Fibroblast of lung (primary cell): ENCODE results near the gene PPP1R2. TPM values are rescaled to one million over a fixed set of nuclear protein-coding genes. Genes with fewer than 3 reads are reported as not detected.

Experiments
- DNase-seq, 2 donors: peaks; one replicate each; pipeline versions ENCODE4 v3.0.0 to v3.0.0-alpha.2; 2010; ENCODE audit warnings: low read depth in 2 of 2
- H2AFZ ChIP-seq: 2 replicates; pipeline ENCODE4 v1.5.1; 2012; ENCODE audit warnings: low read length, control low read depth, inconsistent platforms
- H3K27ac ChIP-seq: 2 replicates; pipeline ENCODE4 v1.5.1; 2011; ENCODE audit warnings: low read length, control low read depth; ENCODE audit not compliant: insufficient read depth
- H3K27me3 ChIP-seq: 2 replicates; pipeline ENCODE4 v1.5.1; 2011; ENCODE audit warnings: mild to moderate bottlenecking, low read length; ENCODE audit not compliant: control insufficient read depth, insufficient read depth
- H3K36me3 ChIP-seq: 2 replicates; pipeline ENCODE4 v1.5.1; 2011; ENCODE audit warnings: low read length; ENCODE audit not compliant: control insufficient read depth, insufficient read depth
- H3K4me1 ChIP-seq: 2 replicates; pipeline ENCODE4 v1.5.1; 2011; ENCODE audit warnings: low read length; ENCODE audit not compliant: control insufficient read depth, insufficient read depth; ENCODE audit errors: extremely low read depth
- H3K4me2 ChIP-seq: 2 replicates; pipeline ENCODE4 v1.5.1; 2011; ENCODE audit warnings: low read length, control low read depth; ENCODE audit not compliant: insufficient read depth; ENCODE audit errors: extremely low read depth
- H3K4me3 ChIP-seq, 4 experiments: fragments of 200-600 bp in 1 of 4; sonication (generic) in 1 of 4; replicated peaks in 1 of 4; 2 replicates each; pipeline ENCODE4 v1.5.1; 2011 to 2016; ENCODE audit warnings: low read length in 4 of 4, low read depth in 3 of 4, mild to moderate bottlenecking in 3 of 4, control low read depth in 2 of 4, inconsistent platforms in 1 of 4, mixed read lengths in 1 of 4; ENCODE audit not compliant: insufficient read depth in 1 of 4; ENCODE audit errors: control extremely low read depth in 1 of 4
- H3K79me2 ChIP-seq: 2 replicates; pipeline ENCODE4 v1.5.1; 2012; ENCODE audit warnings: mild to moderate bottlenecking, low read length, inconsistent platforms; ENCODE audit not compliant: control insufficient read depth, insufficient read depth
- H3K9ac ChIP-seq: 2 replicates; pipeline ENCODE4 v1.5.1; 2011; ENCODE audit warnings: mild to moderate bottlenecking, low read length, control low read depth; ENCODE audit not compliant: insufficient read depth
- H3K9me3 ChIP-seq: 2 replicates; pipeline ENCODE4 v1.5.1; 2012; ENCODE audit warnings: low read depth, low read length; ENCODE audit not compliant: control insufficient read depth, insufficient read depth
- H4K20me1 ChIP-seq: 2 replicates; pipeline ENCODE4 v1.5.1; 2011; ENCODE audit warnings: low read length; ENCODE audit not compliant: control insufficient read depth, insufficient read depth; ENCODE audit errors: extremely low read depth
- EZH2 ChIP-seq: IDR thresholded peaks from 2 replicates; pipeline ENCODE4 v1.5.1; 2012; ENCODE audit warnings: low read length, control low read depth, mild to moderate bottlenecking; ENCODE audit errors: missing control alignments
- polyA plus RNA-seq, 2 donors: library from polyadenylated mRNA; depleted of rRNA in 1 of 2; stranded (reverse) in 1 of 2; unstranded in 1 of 2; fragments of >200 nt; gene quantifications; 2 replicates each; pipeline ENCODE4 v1.2.1, GENCODE V29; 2011 to 2012; ENCODE audit warnings: missing spikeins in 1 of 2
- total RNA-seq: library from RNA; depleted of rRNA; stranded (reverse); fragments of >200 nt; gene quantifications from 2 replicates; pipeline ENCODE4 v1.2.1, GENCODE V29; 2014
- TF ChIP-seq, protein P1 (sequence below), 2 donors: IDR thresholded peaks in 1 of 2; conservative IDR thresholded peaks in 1 of 2; 1 replicate in 1 of 2; 2 replicates in 1 of 2; pipeline ENCODE4 v1.5.1; 2011 to 2012; ENCODE audit warnings: low read length in 2 of 2, control low read depth in 1 of 2, inconsistent platforms in 1 of 2, low read depth in 1 of 2, mild to moderate bottlenecking in 1 of 2

Gene PPP1R2
- total and polyA plus RNA-seq, 2 donors (not counting 1 experiment from before 2014, with no cell fraction given): 28.9 to 134 TPM

DNA sequence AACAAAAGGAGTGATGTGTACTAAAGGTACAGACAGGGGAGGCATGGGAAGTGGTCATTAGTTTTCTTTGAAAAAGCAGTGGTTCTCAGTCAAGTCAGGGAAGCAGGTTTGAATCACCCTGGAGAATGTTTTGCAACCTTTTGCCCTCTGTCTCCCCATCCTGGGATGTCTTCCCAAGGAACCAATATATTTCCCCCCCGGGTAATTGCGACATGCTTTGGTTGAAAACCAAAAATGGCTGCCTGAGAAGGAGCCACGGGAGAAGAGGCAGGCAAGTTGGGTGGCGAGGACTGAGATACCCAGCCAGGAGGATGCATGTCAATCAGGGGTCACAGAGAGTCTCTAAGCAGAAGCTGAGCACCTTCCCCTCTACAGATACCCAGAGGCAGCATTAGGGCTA, 20.2 kb upstream of the PPP1R2 start:
- Histone ChIP-seq H3K9ac (no peak overlapping the region), H3K79me2 (no peaks in the 10 kb centered on the region), H4K20me1 (no peaks in the 10 kb centered on the region), H3K4me3 (no peak overlapping the region), H3K36me3 (no peaks in the 10 kb centered on the region), H3K9me3 (no peaks in the 10 kb centered on the region), H3K27ac (no peak overlapping the region), H3K4me2 (no peak overlapping the region), H3K27me3 (peaks cover 2% of the 10 kb centered on the region), H2AFZ (no peak overlapping the region), H3K4me1 (no peaks in the 10 kb centered on the region)
- DNase-seq: no peak
- TF ChIP-seq, protein P1, sequence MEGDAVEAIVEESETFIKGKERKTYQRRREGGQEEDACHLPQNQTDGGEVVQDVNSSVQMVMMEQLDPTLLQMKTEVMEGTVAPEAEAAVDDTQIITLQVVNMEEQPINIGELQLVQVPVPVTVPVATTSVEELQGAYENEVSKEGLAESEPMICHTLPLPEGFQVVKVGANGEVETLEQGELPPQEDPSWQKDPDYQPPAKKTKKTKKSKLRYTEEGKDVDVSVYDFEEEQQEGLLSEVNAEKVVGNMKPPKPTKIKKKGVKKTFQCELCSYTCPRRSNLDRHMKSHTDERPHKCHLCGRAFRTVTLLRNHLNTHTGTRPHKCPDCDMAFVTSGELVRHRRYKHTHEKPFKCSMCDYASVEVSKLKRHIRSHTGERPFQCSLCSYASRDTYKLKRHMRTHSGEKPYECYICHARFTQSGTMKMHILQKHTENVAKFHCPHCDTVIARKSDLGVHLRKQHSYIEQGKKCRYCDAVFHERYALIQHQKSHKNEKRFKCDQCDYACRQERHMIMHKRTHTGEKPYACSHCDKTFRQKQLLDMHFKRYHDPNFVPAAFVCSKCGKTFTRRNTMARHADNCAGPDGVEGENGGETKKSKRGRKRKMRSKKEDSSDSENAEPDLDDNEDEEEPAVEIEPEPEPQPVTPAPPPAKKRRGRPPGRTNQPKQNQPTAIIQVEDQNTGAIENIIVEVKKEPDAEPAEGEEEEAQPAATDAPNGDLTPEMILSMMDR (conservative IDR thresholded peaks at IDR 0.05 in 1 of 2, IDR thresholded peaks at IDR 0.05 in 1 of 2; ENCODE audit: low read depth in 1 of 2, low read length in 2 of 2): no peak
- TF ChIP-seq EZH2: no peak

DNA sequence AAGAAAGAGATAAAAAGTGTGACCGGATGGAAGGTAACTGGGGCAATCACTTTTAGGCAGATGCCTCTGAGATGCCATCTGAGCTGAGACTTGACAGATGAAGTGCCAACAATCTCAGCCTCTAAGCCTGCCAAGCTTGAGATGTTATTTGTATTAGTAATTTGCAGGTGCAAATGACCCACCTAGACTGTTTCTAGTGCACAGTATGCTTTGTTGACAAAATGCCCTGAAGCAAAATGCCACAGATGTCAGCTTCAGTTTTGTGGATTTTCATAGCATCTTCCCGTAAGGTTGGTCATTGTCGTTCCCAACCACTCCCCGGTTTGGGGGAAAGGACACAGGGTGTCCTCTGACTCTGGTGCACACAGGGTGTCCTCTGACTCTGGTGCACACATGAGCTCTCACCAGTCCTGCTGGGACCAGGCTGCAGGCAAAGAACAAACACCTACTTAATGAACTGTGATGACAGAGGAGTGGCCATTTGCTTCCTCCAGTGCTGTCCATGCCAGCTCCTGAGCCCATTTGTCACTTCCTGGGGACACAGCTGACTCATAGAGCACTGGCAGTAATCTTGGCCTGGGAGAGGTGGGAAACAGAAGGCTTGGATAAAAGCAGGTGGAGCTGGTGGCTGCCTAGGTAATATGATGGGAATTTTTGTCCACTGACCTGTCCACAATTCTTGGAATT, 16.7 kb upstream of the PPP1R2 start:
- no peak for TF ChIP-seq EZH2
- TF ChIP-seq, protein P1 (conservative IDR thresholded peaks at IDR 0.05 in 1 of 2, IDR thresholded peaks at IDR 0.05 in 1 of 2; ENCODE audit: low read depth in 1 of 2, low read length in 2 of 2): no peak
- Histone ChIP-seq H3K79me2 (no peaks in the 10 kb centered on the region), H3K27ac (no peak overlapping the region), H3K27me3 (peaks cover 5% of the 10 kb centered on the region), H3K36me3 (no peaks in the 10 kb centered on the region), H3K4me3 (no peak overlapping the region), H3K4me2 (no peak overlapping the region), H2AFZ (no peak overlapping the region), H3K9me3 (no peaks in the 10 kb centered on the region), H3K9ac (no peak overlapping the region), H3K4me1 (no peaks in the 10 kb centered on the region), H4K20me1 (no peaks in the 10 kb centered on the region)
- no peak for DNase-seq

DNA sequence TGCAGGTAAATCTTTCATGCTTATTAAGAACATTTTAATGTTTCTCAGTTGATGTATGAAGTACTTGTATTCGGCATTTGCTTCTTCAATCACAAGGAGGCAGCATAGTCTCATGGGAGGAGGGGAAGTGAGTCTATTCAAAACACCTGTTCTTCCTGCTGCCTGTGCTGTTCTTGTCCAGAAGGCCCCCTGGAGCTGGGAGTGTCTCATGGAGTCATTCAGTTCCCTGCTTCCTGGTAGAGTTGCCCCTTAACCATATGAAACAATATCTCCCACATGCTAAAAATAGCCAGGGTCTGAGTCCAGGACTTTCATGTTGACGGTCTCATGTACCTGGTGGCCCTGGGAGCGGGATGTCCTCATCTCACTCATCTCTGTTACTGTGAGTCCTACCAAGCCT, 15.5 kb upstream of the PPP1R2 start:
- H3K27me3 ChIP-seq: peaks cover 5% of the 10 kb centered on the region
- no peaks in the 10 kb centered on the region for H3K36me3 ChIP-seq
- H2AFZ ChIP-seq: no peak overlapping the region
- H3K4me2 ChIP-seq: no peak overlapping the region
- TF ChIP-seq, protein P1 (conservative IDR thresholded peaks at IDR 0.05 in 1 of 2, IDR thresholded peaks at IDR 0.05 in 1 of 2; ENCODE audit: low read depth in 1 of 2, low read length in 2 of 2): peak; percentile 29 to 35
- TF ChIP-seq EZH2: no peak
- H4K20me1 ChIP-seq: no peaks in the 10 kb centered on the region
- no peak overlapping the region for H3K9ac ChIP-seq
- H3K9me3 ChIP-seq: no peaks in the 10 kb centered on the region
- H3K27ac ChIP-seq: no peak overlapping the region
- H3K79me2 ChIP-seq: no peaks in the 10 kb centered on the region
- DNase-seq: peak in 1 of 2 donors; percentile 32
- no peak overlapping the region for H3K4me3 ChIP-seq
- no peaks in the 10 kb centered on the region for H3K4me1 ChIP-seq
